Measurements from ENCODE around the gene XYLT1. TPM values are rescaled to one million over a fixed set of nuclear protein-coding genes. Genes with fewer than 3 reads are reported as not detected.

XYLT1 gene
- total and polyA plus RNA-seq, 2 of the 13 experiments (the other 11 are each of a cell fraction or from before 2014, with no cell fraction given) = not detected

DNA sequence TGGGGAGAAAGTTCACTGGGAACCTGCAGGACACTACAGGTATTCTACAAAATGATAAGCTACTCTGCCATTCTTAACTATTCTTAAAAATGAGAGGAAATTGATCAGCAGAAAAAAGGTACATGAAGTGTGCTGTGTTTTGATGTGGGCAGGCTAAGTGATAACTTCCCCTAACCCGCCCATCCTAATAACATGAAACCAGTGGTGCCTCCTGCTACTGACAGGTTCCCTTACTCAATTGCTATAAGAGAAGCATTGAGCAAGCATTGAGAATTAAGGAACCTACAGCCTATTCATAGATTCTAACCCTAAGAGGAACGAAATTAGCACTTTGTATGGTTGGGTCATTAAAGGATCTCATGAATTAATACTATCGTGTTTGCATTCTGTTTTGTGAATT is 18.9 kb downstream of the XYLT1 start:
- Histone ChIP-seq H3K4me1 (ENCODE audit: insufficient read depth, low read length) (no peaks in the 10 kb centered on the region), H4K20me1 (ENCODE audit: insufficient read depth, low read length) (no peaks in the 10 kb centered on the region; the same call in 1 of the 2 replicates), H3K9ac (ENCODE audit: insufficient read depth, low read depth, low read length) (no peak overlapping the region), H2AFZ (ENCODE audit: low read length) (no peak overlapping the region), H3K27ac (ENCODE audit: extremely low read length, insufficient read depth, low read length) (no peak overlapping the region), H3K36me3 (replicated peaks in 1 of 2; ENCODE audit: control insufficient read depth in 1 of 2, insufficient read depth in 2 of 2, low read length in 2 of 2) (no peaks in the 10 kb centered on the region), H3K4me2 (ENCODE audit: low read depth, low read length) (no peak overlapping the region), H3K27me3 (ENCODE audit: control insufficient read depth in 1 of 2, insufficient read depth in 2 of 2, low read length in 2 of 2) (peaks cover 3 to 35% of the 10 kb centered on the region in 2 experiments; a peak in 3 of 5 replicates), H3K79me2 (ENCODE audit: insufficient read depth, low read length) (no peaks in the 10 kb centered on the region), H3K9me3 (ENCODE audit: low read length) (no peaks in the 10 kb centered on the region), H3K4me3 (replicated peaks in 1 of 3; ENCODE audit: insufficient read depth in 1 of 3, low read depth in 2 of 3, low read length in 3 of 3) (no peak overlapping the region)
- CTCF ChIA-PET (ENCODE audit: low intra/inter-chr PET ratio, low total read pairs) = no interaction called here
- no TSS peak for BruUV-seq (replicated peaks)
- no peak for FAIRE-seq
- DNase-seq (ENCODE audit: low spot score) = no peak
- POLR2A ChIA-PET = no interaction called here
- TF ChIP-seq ATF6 (CRISPR knock-in tag; conservative IDR thresholded peaks at IDR 0.05) = no peak
- TF ChIP-seq TAF15 (IDR thresholded peaks at IDR 0.05; ENCODE audit: low read depth, low read length, poor library complexity, severe bottlenecking) = no peak
- no peak for TF ChIP-seq ZNF816 (CRISPR knock-in tag; IDR thresholded peaks at IDR 0.05; ENCODE audit: borderline replicate concordance)
- no peak for TF ChIP-seq MIER3 (CRISPR knock-in tag; IDR thresholded peaks at IDR 0.05; ENCODE audit: borderline replicate concordance)
- TF ChIP-seq, protein P1, sequence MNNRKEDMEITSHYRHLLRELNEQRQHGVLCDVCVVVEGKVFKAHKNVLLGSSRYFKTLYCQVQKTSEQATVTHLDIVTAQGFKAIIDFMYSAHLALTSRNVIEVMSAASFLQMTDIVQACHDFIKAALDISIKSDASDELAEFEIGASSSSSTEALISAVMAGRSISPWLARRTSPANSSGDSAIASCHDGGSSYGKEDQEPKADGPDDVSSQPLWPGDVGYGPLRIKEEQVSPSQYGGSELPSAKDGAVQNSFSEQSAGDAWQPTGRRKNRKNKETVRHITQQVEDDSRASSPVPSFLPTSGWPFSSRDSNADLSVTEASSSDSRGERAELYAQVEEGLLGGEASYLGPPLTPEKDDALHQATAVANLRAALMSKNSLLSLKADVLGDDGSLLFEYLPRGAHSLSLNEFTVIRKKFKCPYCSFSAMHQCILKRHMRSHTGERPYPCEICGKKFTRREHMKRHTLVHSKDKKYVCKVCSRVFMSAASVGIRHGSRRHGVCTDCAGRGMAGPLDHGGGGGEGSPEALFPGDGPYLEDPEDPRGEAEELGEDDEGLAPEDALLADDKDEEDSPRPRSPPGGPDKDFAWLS (CRISPR knock-in tag; IDR thresholded peaks at IDR 0.05; ENCODE audit: borderline replicate concordance) = no peak
- no peak for TF ChIP-seq GLI4 (CRISPR knock-in tag; IDR thresholded peaks at IDR 0.05; ENCODE audit: borderline replicate concordance)
- no peak for TF ChIP-seq TFDP1 (CRISPR knock-in tag; IDR thresholded peaks at IDR 0.05; ENCODE audit: borderline replicate concordance)
- no peak for TF ChIP-seq ZNF512B (CRISPR knock-in tag; IDR thresholded peaks at IDR 0.05; ENCODE audit: borderline replicate concordance)
- TF ChIP-seq NFE2L2 (IDR thresholded peaks at IDR 0.05; ENCODE audit: low read length) = no peak
- in situ Hi-C loops (cut with HindIII; ENCODE audit: extremely low pct_ligation_motif_present, low pct_unique_long_range_greater_than_20kb) (loop anchor here (25.0 kb wide), 1 partner anchor 590 kb away; no protein-coding TSS in a partner anchor), intact Hi-C loops (cut with micrococcal nuclease; ENCODE audit: unreplicated experiment) (no loop called here)
- WGBS (ENCODE audit: low lambda C conversion rate) = 2% methylated on average over 3 of the region's 3 CpGs
- ATAC-seq = no peak

Data from HepG2 (cell line).